Measurements from ENCODE around the gene TMEM9.
A peak's percentile ranks its signal among the peaks of the same experiment; 100 is the strongest.

The TMEM9 gene

DNA sequence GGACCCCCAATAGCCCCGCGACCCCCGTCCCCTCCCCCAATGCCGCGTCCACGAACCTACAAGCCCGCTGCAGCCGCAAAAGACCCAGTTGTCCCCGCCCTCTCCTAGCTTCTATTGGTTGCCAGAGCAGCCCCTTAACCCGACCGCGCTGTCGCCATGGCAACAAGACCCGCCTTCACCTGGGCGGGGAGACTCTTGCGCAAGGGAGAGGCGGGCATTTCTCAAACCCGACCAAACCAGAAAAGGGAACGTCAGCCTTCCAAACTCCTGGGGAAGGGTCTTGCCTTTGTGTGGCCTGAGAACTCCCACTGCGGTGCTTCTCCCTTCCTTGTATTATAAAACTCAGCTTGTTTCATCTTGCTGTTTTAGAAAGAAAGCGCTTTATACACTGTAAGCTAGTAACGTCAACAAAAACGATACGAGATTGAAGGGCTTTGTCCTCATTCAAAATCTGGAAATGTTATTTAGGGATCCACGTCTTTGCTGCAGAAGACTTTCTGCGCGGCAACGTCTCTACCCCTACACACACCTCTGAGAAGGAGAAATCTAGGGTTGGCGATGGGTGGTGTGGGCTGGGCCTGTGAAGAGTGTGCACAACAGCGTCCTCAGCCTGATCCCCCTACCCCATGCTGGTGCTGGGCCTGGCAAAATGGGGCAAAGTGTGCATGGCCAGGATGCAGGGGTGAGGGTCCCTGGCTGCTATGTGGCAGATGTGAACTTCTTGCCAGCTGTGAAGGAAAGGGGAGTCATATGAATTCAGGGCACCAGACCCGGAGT lies at the start of gene TMEM9:
Gene TMEM9 (minus strand): TSS at position 86 of the 777 bp plus-strand sequence. CDS start 551 bp downstream, outside the sequence.
- DNase-seq = peak; percentile 99

DNA sequence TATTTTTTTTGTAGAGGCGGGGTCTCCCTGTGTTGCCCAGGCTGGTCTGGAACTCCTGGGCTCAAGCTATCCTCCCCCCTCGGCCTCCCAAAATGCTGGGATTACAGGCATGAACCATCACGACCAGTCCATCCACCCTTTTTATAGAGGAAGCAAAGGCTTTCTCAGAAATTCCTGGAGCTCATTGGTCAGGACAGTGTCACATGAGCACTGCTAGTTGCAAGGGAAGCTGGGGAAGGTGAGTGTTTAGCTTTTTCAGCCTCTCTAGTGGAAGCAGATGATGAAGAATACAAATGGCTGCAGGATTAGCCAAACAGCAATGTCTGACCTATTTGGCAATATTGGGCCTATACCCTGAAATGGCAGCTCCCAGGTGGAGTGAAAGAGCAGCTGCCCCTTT lies 44.3 kb upstream of the TMEM9 start:
- DNase-seq = no peak

DNA sequence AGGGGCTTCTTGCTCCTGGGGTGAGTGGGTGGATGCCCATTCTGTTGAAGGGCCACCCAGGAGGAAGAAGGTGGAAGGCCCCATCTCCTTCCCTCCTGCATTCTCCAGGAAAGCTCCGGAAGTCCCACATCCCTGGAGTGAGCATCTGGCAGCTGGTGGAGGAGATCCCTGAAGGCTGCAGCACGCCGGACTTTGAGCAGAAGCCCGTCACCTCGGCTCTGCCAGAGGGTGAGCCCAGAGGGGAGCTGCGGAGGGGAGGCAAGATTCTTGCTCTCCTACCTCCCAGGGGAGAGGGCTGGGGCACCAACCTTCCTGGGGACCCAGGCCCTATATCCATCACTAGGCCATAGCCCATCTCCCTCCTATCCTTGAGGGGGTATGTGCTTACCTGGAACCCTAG lies 39.8 kb upstream of the TMEM9 start:
- DNase-seq = no peak

DNA sequence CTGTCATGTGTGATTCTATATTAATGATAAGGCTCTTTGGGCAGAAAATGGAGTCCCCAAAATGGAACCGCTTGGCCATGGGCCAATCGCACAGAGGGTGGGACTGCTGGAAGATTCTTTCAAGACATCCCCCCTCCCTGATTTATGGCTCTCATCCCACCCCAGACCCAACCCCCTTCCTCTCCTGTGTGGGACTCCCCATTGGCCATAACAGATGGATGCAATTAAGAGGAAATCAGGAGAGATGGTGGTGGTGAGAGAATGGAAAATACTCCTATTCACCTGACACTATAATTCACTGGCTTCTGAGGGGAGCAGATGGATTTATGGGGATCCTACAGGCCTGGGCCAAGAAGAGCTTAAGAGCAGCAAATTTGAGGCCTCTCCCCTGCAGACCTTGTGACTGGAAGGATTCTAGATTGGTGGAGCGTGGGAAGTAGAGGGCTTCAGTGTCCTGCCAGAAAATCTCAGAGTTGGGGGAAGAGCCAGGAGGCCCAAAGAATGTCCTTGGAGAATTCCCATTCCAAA lies 38.1 kb upstream of the TMEM9 start:
- DNase-seq = no peak

DNA sequence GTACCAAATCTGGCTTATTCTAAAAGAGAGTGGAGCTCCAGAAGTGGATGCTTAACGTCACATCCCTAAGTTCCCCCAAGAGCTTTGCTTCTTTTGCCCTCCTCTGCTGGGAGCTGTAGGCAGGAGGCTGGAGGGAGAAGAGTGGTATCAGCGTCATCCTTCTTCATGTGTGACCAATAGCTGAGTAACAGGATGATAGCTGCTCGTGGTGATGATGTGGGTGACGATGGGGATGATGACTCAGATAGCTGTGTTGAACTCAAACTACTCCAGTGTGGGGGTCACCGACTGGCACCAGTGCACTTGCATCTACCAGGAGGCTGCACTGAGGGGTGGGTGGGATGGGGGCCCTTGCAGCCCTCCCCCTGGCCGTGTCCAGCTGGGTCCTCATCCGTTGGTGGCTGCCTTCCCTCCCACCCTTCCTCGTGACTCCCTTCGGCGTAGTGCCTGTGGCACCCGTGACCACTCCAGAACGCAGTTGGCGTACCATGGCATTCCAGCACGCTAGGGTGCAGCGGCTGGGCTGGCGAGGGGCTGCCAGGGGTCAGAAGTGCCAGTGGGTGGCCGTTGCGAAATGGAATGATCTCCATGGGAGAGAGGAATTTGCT lies 37.5 kb upstream of the TMEM9 start:
- peak; percentile 74 for DNase-seq

DNA sequence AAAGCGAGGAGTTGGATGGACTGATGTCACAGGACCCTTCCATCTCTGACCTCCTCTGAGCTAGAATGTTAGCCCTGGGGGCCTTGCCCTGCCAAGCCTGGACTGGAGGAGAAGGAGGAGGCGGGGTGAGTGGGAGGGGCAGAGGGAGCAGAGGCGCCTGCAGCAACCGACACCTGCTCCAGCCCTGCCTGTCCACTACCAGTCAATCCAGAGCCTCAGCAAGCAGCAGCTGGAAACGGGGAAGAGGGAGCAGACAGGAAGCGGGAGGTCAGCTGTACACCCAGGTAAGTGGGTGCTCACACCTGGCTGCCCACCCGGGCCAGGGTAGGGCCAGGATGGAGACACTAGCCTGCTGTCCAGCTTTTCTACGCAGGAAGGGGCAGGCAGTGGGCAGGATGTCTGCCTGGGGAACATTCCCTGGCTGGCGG lies 36.4 kb upstream of the TMEM9 start, which contains the start of gene IGFN1:
Gene IGFN1 (plus strand): TSS at position 201 of the 428 bp plus-strand sequence. CDS start 2,470 bp downstream, outside the sequence.
- DNase-seq = no peak

DNA sequence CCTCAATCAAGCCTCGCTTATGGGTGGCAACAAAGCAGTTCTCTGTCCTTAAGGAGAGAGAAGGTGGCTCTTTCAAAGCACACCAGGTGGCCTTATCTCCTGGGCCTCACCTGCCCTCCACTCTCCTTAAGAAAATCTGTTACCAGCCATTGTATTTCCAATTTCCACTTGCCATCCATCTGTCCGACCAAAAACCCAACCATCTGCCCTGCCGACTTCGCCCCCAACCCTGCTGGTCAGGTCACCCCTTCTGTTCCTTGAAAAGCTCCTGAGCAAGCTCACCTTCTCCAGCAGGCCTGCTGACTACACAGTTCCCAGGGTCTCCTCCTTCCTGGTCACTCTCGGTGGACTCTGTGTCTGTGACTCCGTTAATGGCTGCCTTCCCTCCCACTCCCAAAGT lies 35.7 kb upstream of the TMEM9 start:
- DNase-seq = no peak

DNA sequence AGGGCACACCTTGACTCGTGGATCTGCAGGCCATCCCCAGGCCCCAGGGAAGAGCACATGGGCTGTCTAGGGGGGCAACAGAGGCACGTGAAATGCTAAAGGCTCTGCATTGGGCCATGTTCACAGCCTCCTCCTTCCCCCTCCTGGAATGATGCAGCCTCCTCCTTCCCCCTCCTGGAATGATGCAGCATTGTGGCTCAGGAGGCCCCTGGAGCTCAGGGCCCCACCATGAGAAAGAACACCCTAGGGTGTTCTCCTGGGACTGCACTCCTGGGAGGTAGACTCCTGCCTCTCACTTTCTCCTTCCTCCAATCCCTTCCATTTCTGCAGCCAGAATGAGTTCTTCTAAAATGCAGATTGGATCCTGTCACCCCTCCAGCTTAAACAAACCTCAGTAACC lies 34.8 kb upstream of the TMEM9 start:
- DNase-seq = no peak

DNA sequence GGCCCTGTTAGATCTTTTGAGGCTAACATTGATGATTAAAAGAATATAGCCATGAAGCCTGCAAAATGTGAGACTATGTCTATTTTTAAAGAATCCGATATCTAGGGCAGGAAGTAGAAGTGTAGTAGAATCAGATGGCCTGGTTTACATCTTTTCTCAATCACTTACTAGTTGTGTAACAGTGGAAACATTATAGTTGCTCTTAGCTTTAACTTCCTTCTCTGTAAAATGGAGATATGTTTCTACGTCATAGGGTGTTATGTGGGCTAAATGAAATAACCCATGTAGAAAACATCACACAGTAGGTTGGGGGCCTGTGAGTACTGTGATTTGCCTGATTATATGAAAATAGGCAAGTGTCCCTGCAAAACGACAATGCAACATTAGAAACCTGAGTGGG lies 31.9 kb upstream of the TMEM9 start:
- DNase-seq = no peak

DNA sequence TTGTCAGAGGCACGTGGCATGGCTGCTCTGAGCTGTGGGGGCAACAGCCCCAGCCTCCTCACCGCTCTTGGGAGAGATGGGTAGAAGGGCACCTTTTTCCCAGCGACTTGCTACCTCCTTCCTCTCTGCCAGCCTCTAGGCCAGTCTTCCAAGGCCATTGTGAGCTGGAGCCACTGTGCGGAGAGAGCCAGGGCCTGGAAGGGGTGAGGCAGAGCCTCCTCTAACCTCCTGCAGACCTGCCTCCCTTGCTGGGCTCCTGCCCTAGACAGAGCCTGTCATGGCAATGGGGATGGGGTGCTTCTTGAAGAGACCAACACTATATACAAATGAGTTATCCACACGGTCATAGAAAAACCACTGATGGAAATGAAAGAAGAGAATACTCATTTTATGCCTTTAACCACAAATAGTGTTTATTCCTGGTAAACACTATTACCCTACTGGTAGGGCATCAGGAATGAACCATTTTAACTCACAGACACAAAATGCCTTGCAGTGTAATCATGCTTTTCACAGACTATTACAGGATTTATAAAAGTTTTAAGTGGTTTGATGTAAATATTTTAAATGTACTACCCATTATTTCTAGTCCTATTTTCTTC lies 31.4 kb upstream of the TMEM9 start:
- DNase-seq = peak; percentile 9

DNA sequence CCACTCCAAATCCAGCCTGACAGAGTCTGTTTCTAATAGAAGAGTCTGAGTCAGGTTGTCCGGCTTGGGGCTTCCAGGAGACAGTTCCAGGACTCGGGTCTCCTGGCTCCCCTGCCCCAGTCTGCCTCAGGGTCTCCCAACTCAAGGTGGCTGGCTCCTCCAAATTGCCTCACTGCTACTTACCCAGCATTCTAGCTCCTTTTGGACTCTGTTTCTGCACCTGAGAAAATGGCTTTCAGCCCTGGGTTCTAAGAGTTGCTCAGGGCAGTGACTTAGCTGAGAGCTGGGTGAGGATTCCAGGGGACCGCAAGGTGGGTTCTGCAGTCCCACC lies 30.8 kb upstream of the TMEM9 start:
- no peak for DNase-seq

DNA sequence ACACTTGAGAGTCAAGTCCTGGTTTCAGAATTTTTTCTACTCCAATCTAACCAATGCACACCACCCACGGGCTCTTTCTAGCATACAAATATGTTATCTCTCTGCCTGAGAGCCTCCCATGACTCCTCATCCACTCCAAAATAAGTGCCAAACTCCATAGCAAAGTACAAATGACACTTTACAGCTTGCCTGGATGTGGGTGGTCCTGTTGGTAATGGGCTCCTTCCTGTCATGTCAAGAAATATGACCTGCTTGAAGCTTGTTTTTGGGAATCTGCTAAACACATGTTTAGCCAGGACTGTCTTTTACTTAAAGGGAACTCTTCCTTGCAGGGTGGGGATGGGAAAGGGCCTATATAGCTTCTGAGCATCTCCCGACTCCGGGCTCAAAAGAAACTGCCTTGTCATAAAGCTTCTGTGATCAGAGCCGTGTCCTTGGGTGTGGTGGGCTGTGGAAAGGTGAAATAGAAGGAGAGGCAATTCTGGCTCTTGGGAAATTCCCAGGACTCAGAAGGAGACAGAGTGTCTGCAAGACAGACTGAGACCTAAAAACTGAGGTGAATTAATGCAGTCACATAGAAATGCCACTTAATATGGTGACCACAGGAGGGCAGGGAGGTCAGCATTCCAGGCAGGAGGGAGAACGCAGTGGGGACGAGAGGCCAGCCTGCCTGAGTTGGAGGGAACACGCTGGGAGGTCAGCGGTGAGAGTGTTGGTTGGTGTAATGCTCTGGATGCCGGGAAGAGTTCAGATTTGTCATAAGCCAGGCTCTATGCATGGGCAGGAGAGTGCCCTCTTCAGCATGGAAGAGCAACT lies 30.2 kb upstream of the TMEM9 start:
- no peak for DNase-seq

DNA sequence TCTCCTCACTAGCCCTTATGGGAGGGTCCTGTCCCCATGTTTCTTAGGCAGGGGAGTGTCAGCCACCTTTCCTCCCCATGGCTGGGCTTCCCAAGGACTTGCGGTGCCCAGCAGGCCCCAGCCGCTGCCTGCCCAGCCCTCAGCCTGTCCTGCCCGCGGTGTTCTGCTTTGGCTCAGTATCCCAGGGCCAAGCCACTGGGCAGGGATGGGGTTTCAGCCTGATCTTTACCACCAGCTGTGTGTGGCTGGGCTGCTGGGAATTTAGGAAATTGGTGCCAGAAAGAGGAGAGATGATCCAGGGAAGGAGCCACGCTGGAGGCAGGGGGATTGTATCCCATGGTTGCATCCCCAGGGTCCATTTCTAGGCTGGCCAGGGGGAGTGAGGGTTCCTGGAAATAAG lies 29.5 kb upstream of the TMEM9 start:
- DNase-seq = no peak

DNA sequence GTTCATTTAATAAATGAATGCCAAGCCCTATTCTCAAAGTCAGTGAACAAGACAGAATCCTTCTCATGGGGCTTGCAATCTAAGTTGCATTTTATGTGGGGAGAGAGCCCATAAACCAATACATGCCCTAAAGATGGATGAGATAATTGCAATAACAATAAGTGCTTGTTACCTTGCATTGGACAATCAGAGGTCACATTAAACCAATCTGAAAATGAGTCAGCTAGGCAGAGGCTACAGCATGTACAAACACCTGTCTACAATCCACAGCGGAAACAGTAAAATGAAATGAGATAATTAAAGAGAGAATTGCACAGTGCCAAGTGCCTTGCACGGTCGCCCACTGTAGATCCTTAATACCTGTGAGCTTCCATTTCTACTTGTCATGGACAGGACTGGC lies 28.9 kb upstream of the TMEM9 start:
- no peak for DNase-seq

DNA sequence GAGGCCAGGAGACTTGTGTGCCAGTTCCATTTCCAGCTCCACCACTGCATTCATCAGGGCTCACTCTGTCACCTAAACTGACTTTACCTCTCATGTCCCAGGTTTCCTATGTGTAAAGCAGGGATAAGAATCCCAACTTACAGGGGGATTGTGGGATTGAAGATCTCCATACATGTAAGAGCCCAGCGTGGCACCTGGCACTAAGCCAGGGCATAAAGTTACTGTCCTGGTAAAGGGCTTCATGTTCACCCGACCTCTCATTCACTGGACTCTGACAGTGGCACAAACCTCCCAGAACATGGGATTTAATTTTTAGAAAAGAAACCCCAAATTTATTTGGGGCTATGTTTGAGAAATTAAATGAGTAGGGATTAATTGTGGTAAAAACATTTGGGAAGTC lies 27.5 kb upstream of the TMEM9 start:
- no peak for DNase-seq

DNA sequence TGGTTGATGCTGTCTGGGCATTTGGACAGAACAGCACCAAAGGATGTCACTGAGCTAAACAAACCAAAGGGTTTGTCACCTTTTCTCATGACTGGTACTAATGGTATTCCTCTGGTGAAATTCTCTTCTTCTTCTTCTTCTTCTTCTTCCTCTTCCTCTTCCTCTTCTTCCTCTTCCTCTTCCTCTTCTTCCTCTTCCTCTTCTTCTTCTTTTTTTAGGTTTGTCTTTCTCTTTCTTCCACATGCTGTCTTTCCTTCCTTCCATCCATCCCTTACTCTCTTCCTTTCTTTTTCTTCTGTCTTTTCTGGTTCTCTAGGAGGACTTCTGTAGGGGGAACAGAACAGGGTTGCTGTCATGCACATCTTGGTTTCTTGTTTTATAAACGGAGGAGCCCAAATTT lies 27.0 kb upstream of the TMEM9 start:
- no peak for DNase-seq

DNA sequence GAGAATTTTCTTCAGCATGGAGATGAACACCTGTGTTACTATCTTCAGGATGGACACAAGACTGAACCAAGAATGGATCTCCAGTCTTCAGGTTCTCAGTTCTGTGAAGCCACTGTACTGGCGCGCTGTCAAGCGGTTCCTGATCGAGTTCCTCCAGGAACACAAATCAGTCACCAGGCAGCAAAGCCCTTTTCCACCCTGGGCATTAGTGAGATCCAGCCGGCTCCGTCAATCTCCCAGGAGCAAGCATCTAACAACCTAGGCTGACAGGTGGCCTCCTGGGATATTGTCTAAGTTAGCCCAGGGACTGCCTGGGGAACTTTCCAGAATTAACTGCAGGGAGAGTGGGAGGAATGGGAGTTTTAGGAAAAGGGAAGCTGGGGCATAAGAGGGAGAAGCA lies 26.6 kb upstream of the TMEM9 start:
- DNase-seq = no peak

DNA sequence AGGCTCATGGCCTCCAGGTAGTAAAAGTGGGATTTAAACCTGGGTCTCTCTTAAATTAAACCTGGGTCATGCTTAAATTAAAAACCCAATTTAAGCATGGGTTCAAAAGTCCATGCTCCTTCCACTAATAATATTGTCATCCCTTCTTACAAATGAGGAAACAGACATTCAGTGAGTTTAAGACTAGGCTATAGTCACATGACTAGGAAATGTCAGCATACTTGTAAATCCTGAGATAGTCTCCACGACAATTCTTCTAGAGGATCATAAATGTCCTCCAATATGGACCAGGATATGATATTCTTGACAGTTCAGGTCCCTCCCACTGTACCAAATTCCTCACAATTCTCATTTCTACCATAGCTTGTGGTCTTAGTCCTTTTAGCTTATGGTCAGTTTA lies 25.9 kb upstream of the TMEM9 start:
- no peak for DNase-seq

DNA sequence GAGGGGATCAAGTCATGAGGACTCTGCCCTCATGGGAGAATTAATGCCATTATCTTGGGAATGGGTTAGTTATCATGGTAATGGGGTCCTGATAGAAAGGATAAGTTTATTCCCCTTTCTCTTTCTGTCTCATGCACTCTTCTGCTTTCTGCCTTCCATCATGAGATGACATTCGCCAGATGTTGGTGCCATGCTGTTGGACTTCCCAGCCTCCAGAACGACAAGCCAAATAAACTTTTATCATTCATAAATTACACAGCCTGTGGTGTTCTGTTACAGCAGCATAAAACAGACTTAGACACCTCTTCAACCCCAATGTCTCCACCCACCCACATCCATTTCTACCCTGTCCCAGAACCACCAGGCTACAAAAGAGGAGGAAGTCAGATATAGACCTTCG lies 24.4 kb upstream of the TMEM9 start:
- DNase-seq = no peak

DNA sequence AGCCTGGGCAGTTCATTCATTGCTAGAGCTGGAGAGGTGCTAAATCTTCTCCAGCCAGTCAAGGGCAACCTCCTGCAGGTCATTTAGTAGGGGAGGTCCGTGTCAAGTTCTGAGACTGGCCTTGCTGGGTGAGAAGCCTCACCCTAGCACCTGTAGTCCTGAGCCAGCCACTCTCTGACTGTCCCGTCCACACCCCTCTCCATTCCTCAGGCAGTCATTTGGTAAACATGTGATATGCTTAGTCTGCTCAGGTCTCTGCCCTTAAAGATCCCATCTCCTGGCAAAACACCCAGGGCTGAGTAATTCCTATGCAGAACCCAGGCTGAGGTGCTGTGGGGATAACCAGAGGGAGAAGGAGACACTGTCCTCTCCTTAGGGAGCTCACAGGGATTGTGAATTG lies 22.7 kb upstream of the TMEM9 start:
- no peak for DNase-seq

DNA sequence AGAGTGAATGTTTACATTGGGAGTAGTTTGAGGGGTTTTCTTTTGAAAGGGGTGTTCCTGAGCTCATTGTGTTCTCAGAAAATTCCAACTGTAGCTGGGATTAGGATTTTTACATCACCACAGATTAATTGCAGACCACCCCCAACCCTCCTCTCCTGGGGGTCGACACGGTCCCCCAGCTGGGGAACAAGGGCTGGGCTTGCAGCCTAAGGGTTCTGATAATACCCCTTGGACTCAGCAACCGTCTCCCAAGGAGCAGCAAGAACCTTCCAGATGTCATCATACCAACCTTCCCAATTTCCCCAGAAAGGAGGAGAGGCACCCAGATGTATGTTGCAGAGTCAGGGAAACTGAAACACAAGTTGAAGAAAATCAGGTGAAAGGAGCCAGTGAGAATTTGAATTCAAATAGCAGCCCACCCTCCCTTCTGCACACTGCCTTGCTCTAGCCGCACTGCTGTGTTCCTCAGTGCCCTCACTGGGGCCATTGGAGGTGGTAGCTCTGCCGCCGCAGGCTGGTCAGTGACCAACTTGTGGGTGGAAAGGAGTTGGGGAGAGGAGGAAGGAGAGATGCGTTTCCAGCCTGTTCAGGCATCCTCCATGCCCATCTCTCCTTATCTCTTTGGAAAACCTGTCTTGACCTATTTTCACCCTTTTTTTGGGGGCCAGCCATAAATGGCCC lies 21.7 kb upstream of the TMEM9 start:
- no peak for DNase-seq

DNA sequence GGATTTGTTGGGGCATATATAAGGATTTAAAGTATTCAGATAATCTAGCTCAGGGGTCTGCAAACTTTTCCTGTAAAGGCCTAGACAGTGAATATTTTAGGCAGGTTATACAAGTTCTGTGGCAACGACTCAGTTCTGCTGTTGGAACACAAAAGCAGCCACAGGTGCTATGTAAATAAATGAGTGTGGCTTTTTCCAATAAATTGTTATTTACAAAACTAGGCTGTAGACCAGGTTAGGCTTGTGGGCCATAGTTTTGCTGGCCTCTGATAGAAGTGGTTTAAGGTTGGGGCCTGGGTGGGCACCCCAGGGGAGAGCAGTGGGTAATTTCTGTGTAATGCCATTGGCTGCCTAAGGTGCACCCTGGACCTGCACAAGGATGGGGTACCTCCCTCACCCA lies 19.5 kb upstream of the TMEM9 start:
- DNase-seq = no peak

Measured in activated CD4-positive, alpha-beta T cell treated with anti-CD3 and anti-CD28 coated beads for 48 hours (primary cell).